NCI-H2196 (cell line): ENCODE data around the gene CDC42BPA.

Source experiments
- DNase-seq: peaks from one replicate; lab custom pipeline; 2025; ENCODE audit not compliant: unreplicated experiment; lab: John Stamatoyannopoulos, UW

The CDC42BPA gene

DNA sequence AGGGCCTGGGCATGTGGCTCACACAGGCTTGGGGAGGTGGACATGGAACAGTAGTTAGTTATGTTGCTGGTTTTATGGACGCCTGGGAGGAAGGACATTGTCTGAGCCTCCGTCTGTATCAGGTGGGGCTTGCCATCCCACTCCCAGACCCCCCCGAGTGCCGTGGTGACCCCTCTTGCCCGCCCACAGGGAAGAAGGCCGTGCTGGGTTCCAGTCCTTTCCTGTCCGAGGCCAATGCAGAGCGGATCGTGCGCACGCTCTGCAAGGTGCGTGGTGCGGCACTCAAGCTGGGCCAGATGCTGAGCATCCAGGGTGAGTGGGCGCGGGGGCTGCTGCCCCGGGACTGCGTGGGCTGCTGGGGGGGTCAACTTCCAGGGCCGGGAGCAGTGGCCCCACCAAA, 336.5 kb downstream of the CDC42BPA start:
- no peak for DNase-seq

DNA sequence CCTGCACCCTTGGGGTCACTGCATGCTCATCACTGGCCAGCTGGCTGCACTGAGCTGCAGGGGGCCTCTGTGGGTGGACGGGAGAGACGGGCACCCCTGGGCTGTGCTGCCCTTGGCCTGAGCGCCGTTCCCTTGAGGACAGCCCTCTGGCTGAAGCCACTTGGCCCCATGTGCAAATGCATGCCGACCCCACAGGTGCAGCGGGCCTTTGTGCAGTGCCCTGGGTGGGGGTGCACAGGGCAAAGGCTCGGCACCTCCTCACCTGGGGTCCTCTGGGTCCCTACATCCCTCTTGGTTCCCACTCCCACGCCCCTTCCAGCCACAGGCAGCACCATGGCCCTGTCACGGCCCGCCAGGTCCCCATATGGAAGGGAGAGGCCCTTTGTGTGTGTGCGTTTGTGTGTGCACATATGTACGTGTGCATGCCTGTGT, 336.9 kb downstream of the CDC42BPA start:
- DNase-seq: no peak

DNA sequence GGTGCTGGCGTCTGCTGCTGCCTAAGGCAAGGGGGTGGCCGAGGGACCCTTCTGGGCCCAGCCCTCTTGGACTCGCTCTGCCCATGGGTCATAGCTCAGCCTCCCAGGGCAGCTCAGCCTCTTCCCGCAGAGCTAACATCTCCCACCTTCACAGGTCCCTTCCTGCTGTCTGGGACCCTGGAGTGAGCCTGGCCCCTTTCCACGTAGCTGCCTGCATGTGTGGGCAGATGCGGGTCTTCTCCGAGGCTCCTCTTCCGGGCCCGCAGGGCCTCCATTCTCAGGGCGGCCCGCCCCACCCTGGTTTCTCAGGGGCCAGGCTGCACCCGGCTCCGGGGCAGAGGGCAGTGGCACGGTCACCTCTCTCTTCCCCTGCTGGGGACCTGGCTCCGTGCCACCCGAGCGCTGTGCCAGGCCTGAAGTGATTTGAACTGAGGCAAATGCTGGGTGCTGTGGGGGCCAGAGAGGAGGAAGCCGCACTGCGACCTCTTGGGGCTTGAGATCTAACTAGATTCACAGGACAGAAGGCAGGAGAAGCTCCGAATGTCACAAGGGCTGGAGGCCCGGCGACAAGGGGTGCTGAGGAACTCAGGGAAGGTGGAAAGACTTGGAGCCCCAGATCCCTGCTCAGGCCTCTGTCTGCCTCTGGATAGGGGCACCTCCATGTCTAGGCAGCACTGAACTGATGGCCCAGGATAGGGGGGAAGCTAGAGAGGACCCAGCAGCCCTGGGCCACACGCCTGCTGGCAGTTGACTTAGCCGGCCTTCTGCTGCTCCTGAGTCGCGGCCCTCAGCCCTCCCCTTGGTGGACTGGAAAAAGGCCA, 337.5 kb downstream of the CDC42BPA start:
- DNase-seq: no peak

DNA sequence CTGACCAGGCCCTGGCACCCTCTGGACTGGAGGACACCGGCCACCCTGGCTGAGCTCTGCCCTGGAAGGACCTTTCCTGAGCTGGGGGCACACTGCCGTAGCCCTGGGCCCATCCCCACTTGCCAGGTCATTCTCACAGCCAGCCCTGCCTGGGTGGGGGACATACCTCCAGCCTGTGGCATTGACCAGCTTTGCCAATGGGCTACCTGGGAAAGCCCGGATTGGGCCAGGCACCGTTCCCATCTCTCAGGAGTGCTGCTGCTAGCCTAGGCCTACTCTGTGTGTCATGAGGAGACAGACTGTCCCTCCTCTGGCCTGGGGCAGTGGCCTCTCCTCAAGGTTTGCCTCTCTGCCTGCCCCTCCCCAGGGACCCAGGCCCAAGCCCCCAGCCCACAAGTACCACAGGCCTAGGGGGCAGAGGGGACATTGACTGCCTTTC, 338.2 kb downstream of the CDC42BPA start:
- DNase-seq: no peak

DNA sequence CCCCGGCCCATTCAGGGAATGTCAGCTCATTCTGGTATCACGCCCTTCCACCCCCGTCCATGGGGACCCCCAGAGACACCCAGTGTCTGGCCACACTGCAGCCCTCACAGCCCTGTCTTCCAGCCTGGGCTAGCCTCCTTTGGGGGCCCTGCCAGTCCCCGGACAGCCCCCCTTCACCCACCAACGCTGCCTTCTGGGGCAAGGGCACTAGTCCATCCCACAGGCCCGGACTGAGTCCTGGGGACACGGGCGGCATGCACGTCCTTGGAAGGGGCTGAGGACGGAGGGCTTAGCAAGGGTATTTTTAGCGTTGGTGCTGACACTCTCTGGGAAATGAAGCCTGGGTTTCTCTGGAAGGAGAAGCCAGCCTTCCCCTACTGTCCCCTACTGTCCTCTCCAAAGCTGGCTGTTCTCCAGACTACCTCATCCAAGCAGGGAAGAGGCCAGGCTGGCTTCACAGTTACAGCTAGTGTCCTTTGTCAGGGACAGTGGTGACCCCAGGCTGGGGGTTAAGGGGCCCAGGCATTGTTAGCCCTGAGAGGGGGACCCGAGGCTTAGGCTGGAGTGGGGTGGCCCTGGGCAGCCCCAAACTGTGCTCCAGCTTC, 338.7 kb downstream of the CDC42BPA start:
- DNase-seq: no peak

DNA sequence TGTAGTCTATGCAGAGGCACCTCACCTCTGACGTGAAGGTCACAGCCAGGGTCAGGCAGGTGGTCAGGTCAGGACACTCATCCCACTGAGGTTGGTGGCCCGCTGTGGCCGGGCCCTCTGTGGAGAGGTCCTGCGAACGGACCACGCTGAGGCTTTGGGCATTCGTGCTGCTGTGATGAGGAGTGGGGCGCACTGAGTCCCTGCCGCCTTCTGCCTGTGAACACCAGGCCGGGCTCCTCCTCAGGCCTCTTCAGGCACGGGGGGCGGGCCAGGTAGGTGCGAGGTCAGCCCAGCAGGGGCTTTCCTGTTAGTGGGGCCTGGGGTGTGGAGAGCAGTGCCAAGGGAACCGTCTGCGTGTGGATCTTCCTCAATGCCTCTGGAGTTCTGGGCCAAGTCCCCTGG, 339.2 kb downstream of the CDC42BPA start:
- no peak for DNase-seq

DNA sequence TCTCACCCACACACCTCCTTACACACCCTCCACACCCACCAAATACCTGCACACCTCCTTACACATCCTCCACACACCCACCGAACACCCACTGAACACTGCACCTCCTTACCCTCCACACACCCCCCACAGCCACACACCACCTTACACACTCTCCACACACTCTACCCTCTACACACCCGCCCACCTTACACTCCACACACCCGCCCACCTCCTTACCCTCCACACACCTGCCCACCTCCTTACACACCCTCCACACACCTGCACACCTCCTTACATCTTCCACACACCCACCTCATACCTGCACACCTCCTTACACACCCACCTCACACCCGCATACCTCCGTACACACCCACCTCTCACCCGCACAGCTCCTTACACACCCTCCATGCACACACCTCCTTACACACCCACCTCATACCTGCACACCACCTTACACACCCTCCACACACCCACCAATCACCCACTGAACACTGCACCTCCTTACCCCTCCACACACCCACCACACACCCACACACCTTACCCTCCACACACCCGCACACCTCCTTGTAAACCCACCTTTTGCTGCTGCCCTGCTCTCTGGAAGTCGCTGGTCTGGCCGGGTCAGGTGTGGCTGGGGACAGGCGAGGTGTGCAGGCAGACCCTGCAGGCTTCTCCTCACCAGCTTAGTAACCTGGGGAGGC, 339.7 kb downstream of the CDC42BPA start:
- DNase-seq: no peak

DNA sequence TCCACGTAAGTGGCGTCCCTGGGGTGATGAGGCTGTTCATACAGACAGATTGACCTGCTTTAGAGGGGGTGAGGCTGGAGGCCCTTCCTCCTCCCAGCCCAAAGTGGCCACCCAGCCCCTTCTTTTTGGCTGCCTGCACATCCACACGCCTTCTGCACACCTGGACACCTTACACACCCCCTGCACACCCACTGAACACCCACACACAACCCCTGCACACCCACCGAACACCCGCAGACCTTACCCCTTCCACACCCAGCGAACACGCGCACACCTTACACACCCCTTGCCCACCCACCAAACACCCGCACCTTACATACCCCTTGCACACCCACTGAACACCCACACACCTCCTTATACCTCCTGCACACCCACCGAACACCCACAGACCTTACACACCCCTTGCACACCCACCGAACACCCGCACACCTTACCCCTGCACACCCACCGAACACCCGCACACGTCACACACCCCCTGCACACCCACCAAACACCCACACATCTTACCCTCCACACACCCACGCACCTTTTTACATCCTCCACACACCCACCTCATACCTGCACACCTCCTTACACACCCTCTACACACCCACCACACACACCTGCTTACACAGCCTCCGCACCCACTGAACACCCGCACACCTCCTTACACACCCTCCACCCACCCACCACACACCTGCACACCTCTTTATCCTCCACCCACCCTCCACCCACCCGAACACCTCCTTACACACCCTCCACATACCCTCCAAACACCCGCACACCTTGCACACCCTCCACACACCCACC, 340.5 kb downstream of the CDC42BPA start:
- DNase-seq: no peak

DNA sequence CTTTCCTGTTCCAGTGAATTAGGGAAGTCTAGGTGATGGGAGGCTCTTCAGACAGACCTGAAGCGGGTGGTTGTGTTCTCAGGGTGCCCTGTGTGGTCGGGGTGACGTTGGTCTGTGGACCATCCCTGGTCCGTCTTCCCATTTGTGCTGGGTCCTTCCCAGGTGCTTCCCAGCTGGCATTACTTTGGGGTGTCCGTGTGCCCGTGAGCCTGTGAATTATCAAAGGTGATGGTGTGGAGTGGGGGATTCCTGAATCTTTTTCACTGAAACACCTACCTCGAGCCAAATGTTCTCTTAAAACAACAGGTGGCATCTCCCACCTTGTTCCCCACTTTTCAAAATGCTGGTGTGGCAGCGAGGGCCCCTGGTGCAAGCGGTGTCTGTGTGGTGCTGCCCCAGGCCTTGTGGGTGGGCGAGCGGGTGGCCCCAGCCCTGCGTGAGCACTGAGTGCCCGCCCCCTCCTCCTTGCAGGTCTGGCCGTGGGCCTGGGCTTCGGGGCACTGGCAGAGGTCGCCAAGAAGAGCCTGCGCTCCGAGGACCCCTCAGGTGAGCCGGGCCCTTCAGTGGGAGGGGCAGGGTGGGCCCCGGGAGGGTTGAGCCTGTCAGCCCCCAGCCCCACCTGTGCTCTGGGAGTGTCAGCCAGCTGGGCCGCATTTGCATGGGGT, 341.2 kb downstream of the CDC42BPA start:
- no peak for DNase-seq

DNA sequence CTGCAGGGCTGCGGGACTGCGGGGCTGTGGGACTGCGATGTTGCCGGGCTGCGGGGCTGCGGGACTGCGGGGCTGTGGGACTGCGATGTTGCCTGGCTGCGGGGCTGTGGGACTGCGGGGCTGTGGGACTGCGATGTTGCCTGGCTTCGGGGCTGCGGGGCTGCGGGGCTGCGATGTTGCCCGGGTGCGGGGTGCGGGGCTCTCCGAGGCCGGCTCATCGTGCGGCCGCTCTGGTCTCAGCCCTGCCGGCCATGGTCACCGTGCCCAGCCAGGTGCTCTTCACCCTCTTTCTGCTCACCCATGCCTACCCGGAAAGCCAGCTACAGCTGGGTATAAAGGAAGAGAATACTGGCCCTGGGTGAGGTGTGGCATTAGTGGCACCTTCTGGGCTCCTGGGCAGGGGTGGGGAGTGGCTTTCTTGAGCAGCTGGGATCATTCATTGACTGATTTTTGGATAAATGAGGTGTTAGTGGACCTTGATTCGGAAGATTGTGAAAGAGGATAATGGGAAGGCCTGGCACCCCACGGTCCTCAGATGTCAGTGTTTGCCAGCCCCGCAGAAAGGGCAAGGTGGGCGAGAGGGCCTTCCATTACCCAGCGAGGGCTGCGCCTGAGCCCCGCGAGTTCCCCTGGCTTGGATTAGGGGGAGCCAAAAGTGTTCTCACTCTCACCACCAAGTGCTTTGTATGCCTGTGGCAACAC, 341.9 kb downstream of the CDC42BPA start:
- DNase-seq: no peak

DNA sequence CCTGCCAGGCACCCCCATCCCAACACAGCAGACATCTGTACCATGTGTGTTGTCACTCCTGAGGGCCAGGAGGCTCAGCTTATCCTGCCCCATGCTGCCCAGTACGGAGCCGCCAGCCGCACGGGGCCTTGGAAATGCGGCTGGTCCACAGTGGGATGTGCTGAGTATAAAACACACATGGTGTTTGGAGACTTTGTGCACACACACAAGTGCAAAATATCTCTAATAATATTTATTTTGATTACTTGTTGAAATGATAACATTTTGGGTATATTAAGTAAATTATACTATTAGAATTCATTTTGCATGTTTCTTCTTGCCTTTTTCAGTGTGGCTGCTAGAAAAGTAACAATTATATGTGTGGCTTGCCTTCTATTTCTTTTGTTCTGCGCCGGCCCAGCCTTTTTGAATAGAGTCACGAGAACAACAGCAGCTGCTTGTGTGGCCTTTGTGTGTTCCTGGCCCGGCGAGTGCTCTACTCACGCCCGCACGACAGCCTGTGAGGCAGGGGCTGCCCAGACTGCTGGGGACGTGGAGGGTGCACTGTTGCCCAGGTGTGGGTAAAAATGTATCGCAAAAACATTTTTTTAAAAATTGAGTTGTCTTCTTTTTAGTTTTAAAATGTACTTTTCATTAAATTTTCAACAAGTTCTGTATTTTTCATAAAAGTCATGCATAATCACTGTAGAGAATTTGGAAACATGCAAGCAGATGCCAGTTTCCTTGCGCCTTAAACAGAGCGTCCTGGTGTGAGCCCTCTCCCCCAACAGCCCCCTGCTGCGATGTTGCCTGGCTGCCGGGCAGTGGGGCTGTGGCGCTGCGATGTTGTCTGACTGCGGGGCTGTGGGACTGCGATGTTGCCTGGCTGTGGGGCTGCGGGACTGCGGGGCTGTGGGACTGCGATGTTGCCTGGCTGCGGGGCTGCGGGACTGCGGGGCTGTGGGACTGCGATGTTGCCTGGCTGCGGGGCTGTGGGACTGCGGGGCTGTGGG, 342.7 kb downstream of the CDC42BPA start:
- no peak for DNase-seq

DNA sequence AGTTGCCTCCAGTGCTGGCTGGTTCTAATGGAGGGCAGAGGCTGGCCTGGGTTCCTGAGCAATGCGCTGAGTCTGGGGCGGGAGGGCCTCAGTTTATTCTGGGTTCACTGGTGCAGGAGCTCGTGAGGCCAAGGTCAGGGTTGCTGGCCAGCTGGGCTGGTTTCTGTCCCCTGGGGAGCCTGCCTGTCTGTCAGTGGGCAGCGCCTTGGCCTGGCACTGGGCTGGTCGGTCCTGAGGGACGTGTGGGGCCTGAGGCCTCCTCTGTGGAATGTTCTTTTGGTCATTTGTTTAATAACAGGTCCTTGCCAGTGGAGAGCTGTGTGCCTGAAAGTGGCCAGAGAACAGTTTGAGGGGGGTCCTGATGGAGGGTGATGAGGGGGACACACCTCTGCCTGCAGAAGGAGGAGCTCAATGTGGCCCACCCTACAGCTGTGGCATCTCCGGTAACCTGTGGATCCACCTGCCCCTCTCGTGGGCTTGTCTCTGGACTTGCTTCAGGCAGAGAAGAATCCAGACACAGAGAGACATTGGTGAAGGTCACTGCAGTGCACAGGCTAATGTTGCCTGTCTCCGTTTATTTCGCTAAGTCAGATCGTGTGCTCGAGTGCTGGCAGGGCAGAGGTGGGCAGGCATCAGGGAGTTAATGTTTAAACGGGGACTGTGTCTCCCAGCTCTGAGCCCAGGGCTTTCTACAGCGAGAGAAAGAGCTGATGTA, 343.6 kb downstream of the CDC42BPA start:
- no peak for DNase-seq

DNA sequence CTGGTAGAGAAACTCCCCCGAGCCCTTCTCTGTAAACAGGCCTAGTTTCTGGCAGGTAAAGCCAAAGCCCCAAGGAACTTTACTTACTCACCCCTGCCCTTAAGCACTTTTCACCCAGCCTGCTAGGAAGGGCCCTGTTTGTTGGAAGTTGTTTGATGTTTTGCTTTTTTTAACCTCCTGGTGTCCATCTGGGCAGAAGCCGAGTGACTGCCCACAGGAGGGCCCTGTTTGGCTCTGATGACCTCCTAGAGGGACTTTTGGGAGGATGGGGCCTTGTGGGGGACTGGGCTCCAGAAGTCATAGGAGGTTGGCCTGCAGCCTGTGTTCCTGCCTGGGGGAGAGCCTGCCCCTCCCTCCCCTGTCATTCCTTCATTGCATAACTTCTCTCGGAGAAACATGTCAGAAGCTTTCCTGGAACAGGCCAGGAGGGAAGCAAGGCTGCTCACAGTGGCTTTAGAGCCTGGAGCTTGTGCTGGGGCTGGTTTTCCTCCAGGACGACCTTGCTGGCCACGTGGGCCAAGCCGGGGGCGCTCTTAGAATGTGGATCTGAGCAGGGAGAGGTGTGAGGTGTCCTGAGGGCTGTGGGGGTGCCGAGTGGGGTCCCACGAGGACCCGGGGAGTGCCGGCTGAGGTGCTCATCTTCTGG, 344.3 kb downstream of the CDC42BPA start:
- DNase-seq: no peak

DNA sequence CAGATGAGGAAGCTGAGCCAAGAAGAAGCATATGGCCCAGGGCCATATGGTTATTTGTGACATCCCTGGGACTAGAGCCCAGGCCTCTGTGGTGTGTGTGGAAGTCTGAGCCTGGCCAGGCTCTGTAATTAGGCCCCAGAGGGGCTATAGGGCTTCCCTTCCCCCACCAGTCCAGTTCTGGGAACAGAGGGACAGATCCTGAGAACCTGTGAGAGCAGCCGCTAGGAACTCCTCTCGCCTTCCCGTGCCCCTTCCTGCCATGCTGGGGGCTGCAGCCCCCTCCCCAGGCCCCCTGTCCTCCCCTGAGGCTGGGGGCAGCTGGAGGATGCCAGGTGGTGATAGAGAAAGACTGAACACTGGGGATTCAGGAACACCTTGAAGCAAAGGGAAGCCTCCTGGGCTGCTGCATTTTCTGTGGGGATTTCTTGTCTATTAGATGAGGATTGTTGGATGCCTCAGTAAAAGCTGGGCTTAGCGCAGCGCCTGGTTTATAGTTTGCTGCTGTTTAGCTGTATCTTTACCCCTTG, 344.9 kb downstream of the CDC42BPA start:
- no peak for DNase-seq

DNA sequence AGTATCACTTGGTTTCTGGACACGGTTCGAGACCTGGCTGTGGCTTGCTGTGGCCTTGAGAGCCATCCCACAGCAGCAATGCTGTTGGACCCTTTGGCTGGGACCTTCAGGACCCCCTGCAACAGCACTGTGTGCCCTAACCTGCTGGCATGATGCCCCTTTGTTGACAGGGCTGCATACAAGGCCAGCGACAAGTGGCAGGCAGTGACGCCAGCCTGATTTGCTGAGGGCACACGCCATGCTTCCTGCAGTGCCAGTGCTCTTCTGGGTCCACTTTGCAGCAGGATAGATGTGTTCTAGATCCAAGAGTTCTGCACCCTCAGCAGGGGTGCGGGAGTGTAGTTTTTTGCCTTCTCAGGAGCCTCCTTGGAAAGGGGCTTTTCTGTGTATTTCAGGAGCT, 345.4 kb downstream of the CDC42BPA start:
- no peak for DNase-seq

DNA sequence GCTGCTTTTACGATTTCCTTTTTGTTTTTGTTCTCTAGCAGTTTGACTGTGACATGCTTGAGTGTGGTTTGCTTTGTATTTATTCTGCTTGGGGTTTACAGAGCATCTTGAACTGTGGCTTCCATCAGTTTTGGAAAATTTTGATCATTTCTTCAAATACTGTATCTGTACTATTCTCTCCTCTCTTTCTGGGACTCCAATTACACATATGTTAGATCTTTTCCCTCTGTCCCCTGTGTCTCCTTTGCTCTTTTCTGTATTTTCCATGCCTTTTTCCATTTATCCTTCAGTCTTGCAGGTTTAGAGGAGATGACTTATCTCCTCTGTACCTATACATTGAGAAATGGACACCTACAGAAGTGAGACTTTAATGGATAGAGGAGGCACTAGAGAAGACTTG, 346.5 kb downstream of the CDC42BPA start:
- DNase-seq: no peak

DNA sequence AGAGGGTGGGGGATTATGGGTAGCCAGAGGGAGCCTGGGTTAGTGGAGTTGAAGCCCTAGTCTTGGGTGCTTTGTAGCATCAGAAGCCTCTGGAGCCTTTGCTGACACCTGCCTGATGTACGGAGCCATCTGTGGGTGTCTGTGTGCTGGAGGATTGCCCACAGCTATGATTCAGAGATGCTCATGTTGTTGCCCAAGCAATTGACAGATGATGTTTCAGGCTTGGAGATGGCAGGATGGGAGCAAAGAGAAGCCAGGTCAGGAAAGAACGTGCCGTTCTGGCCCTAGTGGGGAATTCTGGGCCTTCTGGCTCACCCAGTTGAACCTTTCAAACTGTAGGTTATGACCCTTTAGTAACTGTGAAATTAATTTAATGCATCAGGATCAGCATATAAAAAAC, 350.6 kb downstream of the CDC42BPA start:
- no peak for DNase-seq

DNA sequence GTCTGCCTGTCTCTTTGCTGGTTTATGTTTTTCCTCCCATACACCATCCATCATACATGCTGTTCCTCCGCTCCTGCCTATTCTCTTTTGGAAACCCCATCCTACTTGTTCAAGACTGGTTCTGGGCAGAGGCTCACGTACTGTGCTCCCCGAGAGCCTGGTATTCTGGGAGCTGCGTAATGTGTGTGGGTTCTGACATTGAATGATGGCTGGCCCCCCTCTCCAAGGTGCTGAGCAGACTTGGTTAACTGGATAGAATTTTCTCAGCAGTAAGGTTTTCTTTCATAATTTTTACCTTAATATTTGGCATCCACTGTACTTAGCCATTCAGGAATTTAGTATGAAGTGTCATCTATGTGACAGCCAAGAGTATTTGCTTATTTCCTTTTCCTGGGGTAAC, 351.6 kb downstream of the CDC42BPA start:
- DNase-seq: no peak
